Mucosa of rectum (tissue), 2 donors: ENCODE measurements around the gene SLC22A13.

Experiments used
- H3K27ac ChIP-seq, 2 donors: one replicate each; pipeline ENCODE4 v1.7.0; 2013; ENCODE audit warnings: inconsistent platforms in 2 of 2, low read depth in 2 of 2, low read length in 2 of 2
- H3K27me3 ChIP-seq, 2 donors: one replicate each; pipeline ENCODE4 v1.7.0; 2013; ENCODE audit warnings: low read length in 2 of 2; ENCODE audit not compliant: control insufficient read depth in 2 of 2, insufficient read depth in 2 of 2
- H3K36me3 ChIP-seq, 2 donors: one replicate each; pipeline ENCODE4 v1.7.0; 2013; ENCODE audit warnings: low read length in 2 of 2; ENCODE audit not compliant: control insufficient read depth in 2 of 2, insufficient read depth in 2 of 2
- H3K4me1 ChIP-seq, 2 donors: one replicate each; pipeline ENCODE4 v1.7.0; 2013; ENCODE audit warnings: low read length in 2 of 2, mild to moderate bottlenecking in 1 of 2; ENCODE audit not compliant: control insufficient read depth in 2 of 2, insufficient read depth in 2 of 2
- H3K4me3 ChIP-seq, 2 donors: one replicate each; pipeline ENCODE4 v1.7.0; 2013; ENCODE audit warnings: low read length in 2 of 2
- H3K9ac ChIP-seq, 2 donors: one replicate each; pipeline ENCODE4 v1.7.0; 2013; ENCODE audit warnings: low read length in 2 of 2, low read depth in 1 of 2, mild to moderate bottlenecking in 1 of 2
- H3K9me3 ChIP-seq, 2 donors: one replicate each; pipeline ENCODE4 v1.7.0; 2013; ENCODE audit warnings: low read length in 2 of 2; ENCODE audit not compliant: control insufficient read depth in 2 of 2
- donor health status: healthy.
- donor health status: Normal muscosa, but diverticular disease.

The SLC22A13 gene

DNA sequence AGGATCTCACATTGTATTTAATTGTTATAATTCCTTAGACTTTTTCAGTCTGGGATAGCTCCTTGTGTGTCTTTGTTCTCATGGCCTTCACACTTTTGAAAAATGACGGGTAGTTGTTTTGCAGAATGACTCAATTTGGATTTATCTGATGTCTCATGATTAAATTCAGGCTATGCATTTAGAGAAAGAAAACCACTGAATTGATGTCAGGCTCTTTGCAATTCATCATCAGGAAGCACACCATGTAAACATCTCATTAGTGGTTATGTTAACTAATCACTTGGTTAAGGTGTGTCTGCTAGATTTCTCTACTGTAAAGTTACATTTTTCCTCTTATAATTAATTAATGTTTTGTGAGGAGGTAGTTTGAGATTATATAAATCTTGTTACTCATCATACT, 8.0 kb upstream of the SLC22A13 start:
- Histone ChIP-seq H3K9me3 (no peaks in the 10 kb centered on the region), H3K36me3 (peaks cover 22 to 23% of the 10 kb centered on the region in 2 donors), H3K27ac (no peak overlapping the region), H3K4me1 (no peaks in the 10 kb centered on the region), H3K27me3 (no peaks in the 10 kb centered on the region), H3K4me3 (no peak overlapping the region), H3K9ac (no peak overlapping the region)

DNA sequence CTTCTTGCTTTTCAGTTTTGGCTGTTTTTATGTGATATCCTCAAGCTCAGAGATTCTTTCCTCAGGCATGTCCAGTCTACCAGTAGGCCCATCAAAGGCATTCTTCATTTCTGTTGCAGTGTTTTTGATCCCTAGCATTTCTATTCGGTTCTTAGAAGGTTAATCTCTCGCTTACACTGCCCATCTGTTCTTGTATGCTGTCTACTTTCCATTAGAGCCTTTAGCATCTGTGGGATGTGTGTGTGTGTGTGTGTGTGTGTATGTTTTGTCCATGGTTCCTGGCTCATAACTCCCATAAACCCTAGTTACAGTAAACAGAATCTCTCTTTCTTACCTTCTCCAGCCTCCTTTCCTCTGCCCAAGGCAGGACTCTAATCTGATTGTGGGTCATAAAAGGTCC, 5.1 kb upstream of the SLC22A13 start:
- H3K27me3 ChIP-seq: no peaks in the 10 kb centered on the region
- H3K27ac ChIP-seq: no peak overlapping the region
- no peak overlapping the region for H3K4me3 ChIP-seq
- no peak overlapping the region for H3K9ac ChIP-seq
- H3K9me3 ChIP-seq: no peaks in the 10 kb centered on the region
- H3K36me3 ChIP-seq: no peaks in the 10 kb centered on the region
- peaks cover 0 to 5% of the 10 kb centered on the region in 2 donors for H3K4me1 ChIP-seq

DNA sequence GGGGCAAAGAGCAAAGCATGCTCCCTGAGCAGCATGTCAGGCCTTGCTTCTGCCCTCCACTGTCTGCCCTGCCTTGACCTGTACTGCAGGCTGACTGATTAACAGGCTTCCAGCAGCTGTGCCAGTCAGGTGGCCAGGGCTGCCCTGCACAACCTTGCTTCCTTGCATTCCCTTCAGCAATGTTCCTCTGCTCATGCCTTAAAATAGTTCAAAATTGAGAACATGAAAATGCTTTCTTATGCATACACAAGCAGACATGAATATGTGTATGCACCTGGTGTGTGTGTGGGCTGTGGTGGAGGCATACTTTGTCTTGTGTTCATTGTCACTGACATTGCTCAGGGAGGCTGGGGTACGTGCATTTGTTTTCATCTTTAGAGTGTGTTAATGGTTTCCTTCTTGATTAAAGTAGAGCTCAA, 1.2 kb upstream of the SLC22A13 start:
- Histone ChIP-seq H3K9me3 (no peaks in the 10 kb centered on the region), H3K36me3 (peaks cover 0 to 2% of the 10 kb centered on the region in 2 donors), H3K27ac (no peak overlapping the region), H3K4me1 (peaks cover 0 to 5% of the 10 kb centered on the region in 2 donors), H3K27me3 (no peaks in the 10 kb centered on the region), H3K9ac (no peak overlapping the region), H3K4me3 (no peak overlapping the region)

DNA sequence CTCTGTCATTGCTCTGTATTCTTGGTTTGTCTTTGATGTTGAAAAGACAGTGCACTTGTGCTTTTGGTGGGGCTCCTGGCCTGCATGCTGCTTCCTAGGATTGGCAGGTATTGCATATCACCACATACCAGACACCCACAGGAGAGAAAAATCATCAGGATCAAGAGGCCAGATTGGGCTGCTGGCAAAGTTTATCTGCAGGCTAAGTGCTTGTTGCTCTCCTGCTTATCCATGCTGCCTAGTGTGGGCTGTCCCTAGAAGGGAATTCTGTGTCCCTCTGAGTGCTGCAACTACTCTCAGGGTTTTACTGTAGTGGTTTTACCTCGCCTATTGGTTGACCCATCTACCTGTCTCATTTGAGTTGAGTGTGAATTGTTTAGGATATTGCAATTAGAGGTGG, 833 bp upstream of the SLC22A13 start:
- no peak overlapping the region for H3K9ac ChIP-seq
- H3K9me3 ChIP-seq: no peaks in the 10 kb centered on the region
- no peaks in the 10 kb centered on the region for H3K27me3 ChIP-seq
- peaks cover 0 to 5% of the 10 kb centered on the region in 2 donors for H3K4me1 ChIP-seq
- H3K27ac ChIP-seq: no peak overlapping the region
- H3K36me3 ChIP-seq: peaks cover 0 to 2% of the 10 kb centered on the region in 2 donors
- H3K4me3 ChIP-seq: no peak overlapping the region

DNA sequence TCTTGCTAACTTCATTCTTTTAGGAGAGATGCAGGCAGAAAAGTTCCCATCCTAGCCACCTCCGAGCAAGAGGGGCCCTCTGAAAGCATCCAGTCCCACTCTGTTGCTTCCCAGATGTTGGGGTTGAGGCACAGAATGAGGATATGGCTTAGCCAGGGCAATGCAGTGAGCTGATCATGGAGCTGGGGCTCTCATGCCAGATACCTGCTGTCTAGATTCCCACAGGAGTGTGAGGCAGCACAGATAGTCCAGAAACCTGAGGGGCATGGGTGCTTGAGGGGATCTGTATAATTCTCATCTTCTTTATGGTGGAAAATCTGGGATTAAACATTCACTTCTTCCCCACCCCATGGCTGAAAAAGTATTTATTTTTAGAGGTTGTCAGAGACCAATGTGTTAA, 1.2 kb downstream of the SLC22A13 start:
- Histone ChIP-seq H3K27ac (no peak overlapping the region), H3K4me3 (no peak overlapping the region), H3K9ac (no peak overlapping the region), H3K9me3 (no peaks in the 10 kb centered on the region), H3K27me3 (no peaks in the 10 kb centered on the region), H3K4me1 (peaks cover 0 to 5% of the 10 kb centered on the region in 2 donors), H3K36me3 (peaks cover 0 to 2% of the 10 kb centered on the region in 2 donors)

DNA sequence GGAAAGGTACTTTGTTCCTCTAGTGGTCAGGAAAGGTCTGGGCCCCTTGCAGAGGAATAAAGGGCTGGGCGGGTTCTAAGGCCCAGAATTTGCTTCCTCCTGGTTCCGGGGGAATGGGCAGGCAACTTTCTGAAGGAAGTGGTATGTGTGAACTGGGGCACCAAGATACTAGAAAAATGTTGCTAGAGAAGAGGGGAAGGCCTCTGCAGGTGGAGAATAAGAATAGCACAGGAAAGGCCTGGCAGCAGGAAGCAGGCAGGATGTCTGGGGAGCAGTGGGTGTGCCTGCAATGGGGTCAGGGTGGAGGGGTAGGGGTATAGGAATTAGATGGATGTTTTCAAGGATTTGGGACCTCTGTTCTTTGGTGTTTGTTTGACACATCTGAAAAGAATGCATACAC, 2.0 kb downstream of the SLC22A13 start:
- no peaks in the 10 kb centered on the region for H3K9me3 ChIP-seq
- H3K36me3 ChIP-seq: peaks cover 0 to 2% of the 10 kb centered on the region in 2 donors
- H3K4me1 ChIP-seq: peaks cover 0 to 5% of the 10 kb centered on the region in 2 donors
- no peak overlapping the region for H3K27ac ChIP-seq
- no peak overlapping the region for H3K4me3 ChIP-seq
- no peak overlapping the region for H3K9ac ChIP-seq
- H3K27me3 ChIP-seq: no peaks in the 10 kb centered on the region

DNA sequence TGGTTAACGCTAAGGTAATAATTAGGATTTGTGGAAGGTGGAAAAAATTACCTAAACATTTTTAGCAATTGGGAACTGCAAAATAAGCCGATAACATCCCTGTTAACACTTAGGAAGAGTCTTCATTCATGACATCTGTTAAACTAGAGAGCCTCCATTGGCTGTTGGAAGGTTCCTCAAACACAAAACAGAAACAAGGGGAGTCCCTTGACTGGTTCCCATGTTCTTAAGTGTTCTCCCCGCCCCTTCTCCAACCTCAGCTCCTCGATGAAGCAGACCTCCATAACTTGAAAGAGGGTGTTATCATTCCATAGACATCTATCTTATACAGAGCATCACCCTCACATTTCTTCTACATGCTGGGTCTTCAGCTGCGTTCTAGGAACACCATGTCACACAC, 2.5 kb downstream of the SLC22A13 start:
- Histone ChIP-seq H3K9ac (no peak overlapping the region), H3K27ac (no peak overlapping the region), H3K4me1 (peaks cover 0 to 5% of the 10 kb centered on the region in 2 donors), H3K4me3 (no peak overlapping the region), H3K27me3 (no peaks in the 10 kb centered on the region), H3K9me3 (no peaks in the 10 kb centered on the region), H3K36me3 (peaks cover 0 to 2% of the 10 kb centered on the region in 2 donors)

DNA sequence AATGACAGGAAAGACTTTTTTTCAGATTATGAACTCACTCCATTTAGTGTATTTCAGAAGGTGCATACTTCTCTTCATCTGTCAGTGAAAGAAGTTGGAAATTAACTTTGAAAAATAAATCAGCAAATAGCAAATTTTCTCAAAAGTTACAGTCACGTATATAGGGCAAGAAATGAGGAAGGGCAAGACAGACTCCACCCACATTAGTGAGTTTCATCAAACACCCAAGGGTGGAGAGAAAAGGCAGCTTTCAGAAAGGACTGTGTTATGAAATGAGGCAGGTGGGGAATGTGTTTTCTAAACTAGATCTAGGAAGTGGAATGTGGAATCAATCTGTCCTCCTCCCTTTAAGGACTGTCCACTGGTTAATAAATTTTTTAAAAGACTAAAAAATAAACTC, 2.9 kb downstream of the SLC22A13 start:
- H3K27ac ChIP-seq: no peak overlapping the region
- H3K27me3 ChIP-seq: no peaks in the 10 kb centered on the region
- H3K4me3 ChIP-seq: no peak overlapping the region
- H3K4me1 ChIP-seq: peaks cover 0 to 5% of the 10 kb centered on the region in 2 donors
- H3K9ac ChIP-seq: no peak overlapping the region
- H3K36me3 ChIP-seq: peaks cover 0 to 2% of the 10 kb centered on the region in 2 donors
- H3K9me3 ChIP-seq: no peaks in the 10 kb centered on the region

DNA sequence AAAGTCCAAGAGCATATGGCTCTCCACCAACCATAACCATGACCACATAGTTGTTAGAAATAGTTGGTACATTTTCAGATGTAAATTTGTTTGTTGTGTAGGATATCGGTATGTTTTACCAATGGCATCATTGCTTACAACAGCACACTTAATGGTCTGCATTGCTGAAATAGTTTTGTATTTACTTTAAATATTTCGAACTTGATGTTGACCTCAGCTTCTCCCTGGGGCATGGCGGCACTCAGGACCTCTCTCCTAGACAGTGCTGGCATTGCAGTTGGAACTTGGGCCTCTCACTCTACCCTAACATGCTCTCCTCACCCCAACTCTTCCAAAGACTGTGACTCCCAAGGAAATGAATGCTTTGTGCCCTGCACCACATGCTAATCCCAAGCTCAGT, 5.0 kb downstream of the SLC22A13 start:
- Histone ChIP-seq H3K4me3 (no peak overlapping the region), H3K27me3 (no peaks in the 10 kb centered on the region), H3K4me1 (no peaks in the 10 kb centered on the region), H3K9ac (no peak overlapping the region), H3K27ac (no peak overlapping the region), H3K9me3 (no peaks in the 10 kb centered on the region), H3K36me3 (peaks cover 0 to 4% of the 10 kb centered on the region in 2 donors)

DNA sequence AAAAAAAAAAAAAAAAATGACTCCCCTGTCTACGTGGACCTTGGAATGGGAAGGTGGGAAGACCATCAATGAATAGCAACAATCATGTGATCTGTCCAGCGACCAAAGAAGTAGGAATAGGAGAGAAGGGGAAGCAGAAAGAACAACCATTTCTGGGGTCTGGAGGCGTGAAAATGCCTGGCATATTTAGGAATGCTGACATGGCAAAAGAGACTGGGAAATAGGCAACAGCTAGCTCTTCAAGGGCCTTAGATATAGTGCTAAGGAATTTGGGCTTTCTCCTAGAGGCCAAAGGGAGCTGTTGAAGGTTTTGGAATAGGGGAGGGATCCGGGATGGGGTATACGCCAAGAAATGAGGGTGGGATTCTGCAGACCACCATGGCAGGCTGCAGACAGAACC, 5.9 kb downstream of the SLC22A13 start:
- no peaks in the 10 kb centered on the region for H3K27me3 ChIP-seq

More for the DNA sequence above, 5.9 kb downstream of the SLC22A13 start:
- Histone ChIP-seq H3K4me3 (no peak overlapping the region), H3K36me3 (peaks cover 0 to 3% of the 10 kb centered on the region in 2 donors), H3K9ac (no peak overlapping the region), H3K4me1 (no peaks in the 10 kb centered on the region), H3K9me3 (no peaks in the 10 kb centered on the region), H3K27ac (no peak overlapping the region)
